Keratinocyte (primary cell): Measurements from ENCODE around the gene PRDM10.

Experiments used
- CTCF ChIP-seq, 3 experiments: IDR thresholded peaks in 1 of 3; conservative IDR thresholded peaks in 1 of 3; optimal IDR thresholded peaks in 1 of 3; 2 replicates in 2 of 3; 3 replicates in 1 of 3; pipeline versions ENCODE3 to v1.5.1; 2011; ENCODE audit warnings: low read length in 3 of 3, mild to moderate bottlenecking in 3 of 3, moderate library complexity in 2 of 3, control low read depth in 1 of 3, inconsistent platforms in 1 of 3; ENCODE audit not compliant: insufficient read depth in 2 of 3; ENCODE audit errors: extremely low read depth in 1 of 3
- EZH2 ChIP-seq: IDR thresholded peaks from one replicate; pipeline ENCODE4 v1.6.1; 2012; ENCODE audit warnings: inconsistent platforms, mild to moderate bottlenecking, low read length, moderate library complexity

GRCh38 chr11:129937592-129938238 lies 64.9 kb downstream of the PRDM10 start:
- TF ChIP-seq CTCF (optimal IDR thresholded peaks at IDR 0.05 in 1 of 3, IDR thresholded peaks at IDR 0.05 in 1 of 3, conservative IDR thresholded peaks at IDR 0.05 in 1 of 3; ENCODE audit: extremely low read depth in 1 of 3, insufficient read depth in 2 of 3, low read length in 3 of 3) = no peak
- TF ChIP-seq EZH2 = no peak
